ENCODE data around the gene CDV3. TPM values are rescaled to one million over a fixed set of nuclear protein-coding genes. Genes with fewer than 3 reads are reported as not detected.
"Not testable (repeated sequence)": the region's sequence is repeated elsewhere in the genome, so short reads cannot be mapped to it uniquely, and the experiment has no call there.

Gene CDV3
- polyA plus RNA-seq, 1 experiment, result 54.9 TPM

DNA sequence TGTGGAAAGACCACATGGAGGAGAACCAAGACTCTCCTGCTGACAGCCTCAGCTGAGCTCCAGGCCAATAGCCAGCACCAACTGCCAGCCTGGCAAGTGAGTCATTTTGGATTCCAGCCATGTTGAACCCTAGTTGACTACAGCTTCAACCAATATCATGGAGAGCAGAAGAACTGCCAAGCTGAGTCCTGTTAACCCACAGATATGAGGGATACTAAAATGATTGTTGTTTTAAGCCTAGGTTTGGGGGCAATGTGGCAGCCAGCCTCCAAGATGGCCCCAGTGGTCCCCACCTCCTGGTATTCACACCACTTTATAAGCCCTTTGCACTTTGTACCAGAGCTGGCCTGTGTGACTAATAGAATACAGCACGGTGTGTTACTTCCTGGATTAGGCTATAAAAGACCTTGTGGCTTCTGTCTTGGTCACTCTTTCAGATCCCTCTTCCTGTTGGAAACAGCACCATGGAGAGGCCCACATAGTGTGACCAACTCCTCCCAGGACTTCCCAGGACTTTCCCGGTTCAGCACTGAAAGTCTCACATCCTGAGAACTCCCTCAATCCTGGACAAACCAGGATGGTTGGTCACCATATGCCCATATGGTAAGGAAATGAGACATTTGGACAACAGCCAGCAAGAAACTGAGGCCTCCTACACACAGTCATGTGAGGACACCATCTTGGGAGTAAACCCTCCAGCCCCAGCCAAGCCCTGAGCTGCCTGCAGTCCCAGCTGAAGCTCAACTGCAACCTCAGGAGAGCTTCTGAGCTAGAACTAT, 32.4 kb upstream of the CDV3 start:
- no peak for DNase-seq (ENCODE audit: low read depth)
- no peak overlapping the region for H3K4me3 ChIP-seq (ENCODE audit: low read depth, low read length)
- TF ChIP-seq, protein P1, sequence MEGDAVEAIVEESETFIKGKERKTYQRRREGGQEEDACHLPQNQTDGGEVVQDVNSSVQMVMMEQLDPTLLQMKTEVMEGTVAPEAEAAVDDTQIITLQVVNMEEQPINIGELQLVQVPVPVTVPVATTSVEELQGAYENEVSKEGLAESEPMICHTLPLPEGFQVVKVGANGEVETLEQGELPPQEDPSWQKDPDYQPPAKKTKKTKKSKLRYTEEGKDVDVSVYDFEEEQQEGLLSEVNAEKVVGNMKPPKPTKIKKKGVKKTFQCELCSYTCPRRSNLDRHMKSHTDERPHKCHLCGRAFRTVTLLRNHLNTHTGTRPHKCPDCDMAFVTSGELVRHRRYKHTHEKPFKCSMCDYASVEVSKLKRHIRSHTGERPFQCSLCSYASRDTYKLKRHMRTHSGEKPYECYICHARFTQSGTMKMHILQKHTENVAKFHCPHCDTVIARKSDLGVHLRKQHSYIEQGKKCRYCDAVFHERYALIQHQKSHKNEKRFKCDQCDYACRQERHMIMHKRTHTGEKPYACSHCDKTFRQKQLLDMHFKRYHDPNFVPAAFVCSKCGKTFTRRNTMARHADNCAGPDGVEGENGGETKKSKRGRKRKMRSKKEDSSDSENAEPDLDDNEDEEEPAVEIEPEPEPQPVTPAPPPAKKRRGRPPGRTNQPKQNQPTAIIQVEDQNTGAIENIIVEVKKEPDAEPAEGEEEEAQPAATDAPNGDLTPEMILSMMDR (IDR thresholded peaks at IDR 0.05; ENCODE audit: insufficient read depth, low read depth, low read length), result no peak
- CTCF ChIA-PET, result interaction anchor here (1.1 to 1.3 kb wide), 2 partner anchors 9 to 38 kb away, joined by 3 read pairs; no protein-coding TSS in a partner anchor
- no peaks in the 10 kb centered on the region for H3K36me3 ChIP-seq (ENCODE audit: control insufficient read depth, insufficient read depth, low read length)
- no peaks in the 10 kb centered on the region for H3K27me3 ChIP-seq (ENCODE audit: control insufficient read depth, insufficient read depth, low read length)
- POLR2A ChIA-PET, result no interaction called here

DNA sequence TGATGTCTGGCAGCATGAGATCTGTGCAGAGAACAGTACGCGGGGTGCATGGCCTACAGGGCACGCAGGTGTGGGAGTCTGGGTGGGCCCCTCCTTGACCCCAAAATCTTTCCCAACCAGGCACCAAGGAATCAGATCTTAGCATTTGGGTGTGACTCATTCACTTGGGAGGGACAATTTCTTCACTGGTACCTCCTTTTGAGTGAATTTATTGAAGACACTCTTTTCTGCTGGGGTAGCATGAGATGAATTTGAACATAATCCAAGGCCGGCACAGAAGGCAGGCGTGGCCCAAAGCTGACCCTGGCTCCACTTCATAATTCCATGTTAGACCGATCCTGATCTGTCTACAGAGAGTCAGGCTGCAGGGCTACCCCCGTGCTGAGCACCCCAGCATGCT, 30.6 kb upstream of the CDV3 start:
- ChIA-PET POLR2A (interaction anchor here (0.7 kb wide), 1 partner anchor 31 kb away, joined by 3 read pairs; the partner anchor contains the start of gene CDV3), CTCF (no interaction called here)
- no peaks in the 10 kb centered on the region for H3K36me3 ChIP-seq (ENCODE audit: control insufficient read depth, insufficient read depth, low read length)
- H3K4me3 ChIP-seq (ENCODE audit: low read depth, low read length), result no peak overlapping the region
- DNase-seq (ENCODE audit: low read depth), result no peak
- TF ChIP-seq, protein P1 (IDR thresholded peaks at IDR 0.05; ENCODE audit: insufficient read depth, low read depth, low read length), result no peak
- H3K27me3 ChIP-seq (ENCODE audit: control insufficient read depth, insufficient read depth, low read length), result no peaks in the 10 kb centered on the region

DNA sequence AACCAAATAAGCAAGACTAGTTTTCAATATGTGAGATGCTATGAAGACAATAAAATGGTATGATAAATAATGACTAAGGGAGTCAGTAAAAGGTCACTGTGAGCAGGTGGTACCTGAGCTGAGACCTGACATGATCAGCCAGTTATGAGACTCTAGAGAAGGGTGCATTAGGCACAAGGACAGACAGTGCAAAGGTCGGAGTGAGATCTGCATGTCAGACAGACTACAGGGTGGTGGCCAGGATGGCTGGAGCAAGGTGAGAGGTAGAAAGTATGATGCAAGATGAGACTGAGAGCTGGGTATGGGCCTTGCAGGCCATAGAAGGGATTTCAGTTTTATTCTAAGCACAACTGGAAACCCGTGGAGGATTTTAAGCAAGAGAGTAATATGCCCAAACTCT, 28.5 kb upstream of the CDV3 start:
- CTCF ChIA-PET, POLR2A ChIA-PET: not testable (repeated sequence)

DNA sequence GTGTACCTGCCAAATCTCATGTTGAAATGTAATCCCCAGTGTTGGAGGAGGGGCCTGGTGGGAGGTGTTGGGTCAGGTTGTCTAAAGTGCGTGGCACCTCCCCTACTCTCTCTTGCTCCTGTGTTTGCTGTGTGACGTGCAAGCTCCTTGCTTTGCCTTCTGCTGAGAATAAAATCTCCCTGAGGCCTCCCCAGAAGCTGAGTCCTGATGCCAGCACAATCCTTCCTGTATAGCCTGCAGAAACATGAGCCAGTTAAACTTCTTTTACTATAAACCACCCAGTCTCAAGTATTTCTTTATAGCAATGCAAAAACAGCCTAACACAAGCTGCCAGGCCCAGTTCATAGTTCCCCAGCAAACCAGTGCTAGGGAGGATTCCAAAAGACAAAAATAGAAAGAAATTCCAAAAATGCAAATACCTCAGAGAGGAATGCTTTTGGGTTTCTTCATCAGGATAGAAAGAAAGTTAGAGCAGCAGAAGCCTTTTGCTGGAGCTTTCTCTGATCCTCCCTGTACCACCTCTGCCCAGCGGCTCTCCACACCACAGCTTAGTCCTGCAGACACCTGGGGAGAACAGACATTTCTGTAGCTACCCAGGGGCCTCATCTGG, 25.9 kb upstream of the CDV3 start:
- Histone ChIP-seq H3K4me3 (ENCODE audit: low read depth, low read length) (no peak overlapping the region), H3K36me3 (ENCODE audit: control insufficient read depth, insufficient read depth, low read length) (no peaks in the 10 kb centered on the region), H3K27me3 (ENCODE audit: control insufficient read depth, insufficient read depth, low read length) (no peaks in the 10 kb centered on the region)
- TF ChIP-seq, protein P1 (IDR thresholded peaks at IDR 0.05; ENCODE audit: insufficient read depth, low read depth, low read length), result no peak
- peak; percentile 76 for DNase-seq (ENCODE audit: low read depth)
- ChIA-PET POLR2A (interaction anchor here (1.1 kb wide), 1 partner anchor 16 kb away, joined by 5 read pairs; no protein-coding TSS in a partner anchor), CTCF (interaction anchor here (1.1 to 2.5 kb wide), 5 partner anchors 12 to 31 kb away, joined by 3 to 10 read pairs (median 4); partner anchors contain the start of gene CDV3)

More for the DNA sequence above, 28.5 kb upstream of the CDV3 start:
- H3K4me3 ChIP-seq (ENCODE audit: low read depth, low read length); H3K27me3 ChIP-seq (ENCODE audit: control insufficient read depth, insufficient read depth, low read length); H3K36me3 ChIP-seq (ENCODE audit: control insufficient read depth, insufficient read depth, low read length); DNase-seq (ENCODE audit: low read depth): not testable (repeated sequence)

DNA sequence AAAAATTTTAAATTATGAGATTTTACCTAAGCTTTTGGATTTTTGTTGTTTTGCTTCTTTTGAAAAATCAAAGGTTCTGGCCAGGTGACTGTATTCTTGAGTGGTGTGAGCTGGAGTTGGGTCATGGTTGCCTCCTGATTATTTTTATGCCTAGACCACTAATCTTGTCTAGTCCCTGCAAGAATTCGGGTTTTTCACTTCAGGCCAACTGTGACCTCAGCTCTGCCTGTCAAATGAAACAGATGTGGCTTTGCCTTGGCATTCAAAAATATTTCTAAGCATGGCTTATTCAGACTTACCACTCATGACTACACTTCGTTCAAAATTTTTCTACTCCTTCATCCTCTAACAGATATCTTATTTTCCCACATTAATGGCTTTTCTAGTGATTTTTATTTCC, 25.4 kb upstream of the CDV3 start:
- CTCF ChIA-PET, result interaction anchor here (1.2 to 2.5 kb wide), 4 partner anchors 12 to 30 kb away, joined by 3 to 10 read pairs (median 6); partner anchors contain the start of gene CDV3
- Histone ChIP-seq H3K36me3 (ENCODE audit: control insufficient read depth, insufficient read depth, low read length) (no peaks in the 10 kb centered on the region), H3K27me3 (ENCODE audit: control insufficient read depth, insufficient read depth, low read length) (no peaks in the 10 kb centered on the region), H3K4me3 (ENCODE audit: low read depth, low read length) (no peak overlapping the region)
- POLR2A ChIA-PET, result interaction anchor here (1.1 kb wide), 1 partner anchor 15 kb away, joined by 5 read pairs; no protein-coding TSS in a partner anchor
- no peak for DNase-seq (ENCODE audit: low read depth)
- TF ChIP-seq, protein P1 (IDR thresholded peaks at IDR 0.05; ENCODE audit: insufficient read depth, low read depth, low read length), result no peak

Data from BJ (cell line).